NOMO-1 treated with dmso at 0.1 percent for 144 hours (cell line): ENCODE results near the gene BAIAP2L2.
A peak's percentile ranks its signal among the peaks of the same experiment; 100 is the strongest.

ENCODE experiments used
- DNase-seq: peaks from one replicate; lab custom pipeline; 2025; ENCODE audit not compliant: unreplicated experiment; lab: John Stamatoyannopoulos, UW

Gene BAIAP2L2

GRCh38 chr22:38070250-38070921 lies 40.1 kb downstream of the BAIAP2L2 start:
- DNase-seq: no peak

- DNase-seq: peak; percentile 72
Observed at GRCh38 chr22:38069372-38070249, 40.9 kb downstream of the BAIAP2L2 start.

DNA sequence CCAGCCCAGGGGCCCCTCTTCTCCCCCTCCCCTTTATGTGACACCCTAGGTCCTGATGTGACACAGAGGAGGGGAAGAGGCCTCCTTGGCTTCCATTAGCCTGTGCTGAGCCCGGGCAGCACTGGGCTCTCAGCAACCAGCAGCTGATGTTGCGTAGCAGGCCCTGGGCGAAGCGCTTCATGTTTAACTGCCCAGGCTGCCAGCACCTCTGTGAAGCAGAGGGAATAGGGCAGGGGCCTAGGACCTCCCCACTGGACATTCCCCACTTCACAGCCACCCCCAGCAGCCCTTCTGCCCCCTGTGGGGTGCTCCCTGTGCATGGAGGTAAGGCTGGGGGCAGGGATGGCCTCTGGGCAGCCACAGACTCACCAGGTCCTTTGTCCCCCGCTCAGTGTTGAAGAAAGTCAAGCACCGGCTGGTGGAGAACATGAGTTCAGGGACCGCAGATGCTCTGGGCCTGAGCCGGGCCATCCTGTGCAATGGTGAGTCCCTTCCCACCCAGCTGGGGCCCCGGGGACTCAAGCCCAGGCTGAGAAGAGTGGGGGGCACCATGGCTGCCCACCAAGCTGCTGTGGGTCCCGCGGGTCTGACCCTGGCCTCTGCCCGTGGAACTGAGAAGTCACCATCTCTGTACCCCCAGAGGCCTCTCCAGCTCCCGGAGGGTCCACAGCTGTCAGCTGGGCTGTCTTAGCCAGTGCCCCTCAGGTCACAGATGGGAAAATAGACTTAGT lies 41.7 kb downstream of the BAIAP2L2 start:
- no peak for DNase-seq

- DNase-seq: no peak
Observed at GRCh38 chr22:38067761-38068360, 42.6 kb downstream of the BAIAP2L2 start.

GRCh38 chr22:38067028-38067415 lies 43.5 kb downstream of the BAIAP2L2 start:
- no peak for DNase-seq

- no peak for DNase-seq
Observed at GRCh38 chr22:38066381-38067027, 44.0 kb downstream of the BAIAP2L2 start.

GRCh38 chr22:38065539-38065938 lies 44.9 kb downstream of the BAIAP2L2 start:
- no peak for DNase-seq

GRCh38 chr22:38062791-38063190 lies 47.7 kb downstream of the BAIAP2L2 start:
- DNase-seq: no peak

- DNase-seq: peak; percentile 64
Observed at GRCh38 chr22:38056969-38057891, 53.3 kb downstream of the BAIAP2L2 start, which contains the start of gene PICK1. Gene PICK1 (plus strand): TSS chr22:38057404. CDS start chr22:38057810, 406 bp downstream.

DNA sequence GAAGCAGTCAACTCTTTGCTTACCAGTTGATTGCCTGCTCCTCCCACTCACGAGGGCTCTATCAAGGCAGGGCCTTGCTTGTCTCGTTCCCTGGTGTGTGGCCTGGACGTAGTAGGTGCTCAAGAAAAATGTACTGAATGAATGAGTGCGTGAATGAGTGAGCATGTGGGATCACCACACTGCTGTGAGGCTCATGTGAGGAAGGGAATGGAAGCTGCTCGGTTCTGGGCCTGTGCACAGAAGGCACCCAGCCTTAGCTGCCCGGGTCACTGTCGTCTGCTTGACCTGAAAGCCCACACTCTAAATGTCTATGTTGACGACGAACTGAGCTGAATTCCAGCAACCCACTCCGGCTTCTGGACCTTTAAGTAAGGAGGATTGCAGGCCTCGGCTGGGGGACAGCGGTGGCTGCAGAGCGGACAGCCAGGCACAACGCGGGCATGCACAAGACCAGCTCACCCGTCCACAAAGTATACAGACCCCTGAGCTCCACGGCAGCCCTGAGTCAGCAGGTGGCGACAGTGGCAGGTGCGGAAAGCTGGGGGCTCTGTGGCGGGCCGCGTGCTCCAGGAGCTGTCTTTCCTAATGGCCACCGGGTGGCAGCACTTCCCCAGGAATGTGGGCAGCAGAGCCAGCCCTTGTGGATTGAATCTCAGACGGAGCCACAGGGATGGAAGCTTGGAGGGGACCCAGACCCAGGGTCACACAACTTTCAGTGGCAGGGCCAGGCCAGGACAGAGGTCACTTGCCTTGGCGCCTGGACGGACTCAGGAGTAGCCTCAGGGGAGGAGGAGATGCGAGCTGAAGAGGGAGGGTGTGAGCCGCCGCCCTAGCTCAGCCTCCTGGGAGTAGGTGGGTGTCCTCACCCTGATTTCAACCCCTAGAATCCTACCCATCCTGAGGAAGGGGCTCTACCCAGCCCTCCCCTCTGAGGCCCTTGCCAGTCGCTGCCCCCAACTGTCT lies 58.3 kb downstream of the BAIAP2L2 start:
- DNase-seq: peak; percentile 34

GRCh38 chr22:38051261-38051660 lies 59.2 kb downstream of the BAIAP2L2 start:
- no peak for DNase-seq

- DNase-seq: no peak
Observed at GRCh38 chr22:38050720-38051119, 59.8 kb downstream of the BAIAP2L2 start.

DNA sequence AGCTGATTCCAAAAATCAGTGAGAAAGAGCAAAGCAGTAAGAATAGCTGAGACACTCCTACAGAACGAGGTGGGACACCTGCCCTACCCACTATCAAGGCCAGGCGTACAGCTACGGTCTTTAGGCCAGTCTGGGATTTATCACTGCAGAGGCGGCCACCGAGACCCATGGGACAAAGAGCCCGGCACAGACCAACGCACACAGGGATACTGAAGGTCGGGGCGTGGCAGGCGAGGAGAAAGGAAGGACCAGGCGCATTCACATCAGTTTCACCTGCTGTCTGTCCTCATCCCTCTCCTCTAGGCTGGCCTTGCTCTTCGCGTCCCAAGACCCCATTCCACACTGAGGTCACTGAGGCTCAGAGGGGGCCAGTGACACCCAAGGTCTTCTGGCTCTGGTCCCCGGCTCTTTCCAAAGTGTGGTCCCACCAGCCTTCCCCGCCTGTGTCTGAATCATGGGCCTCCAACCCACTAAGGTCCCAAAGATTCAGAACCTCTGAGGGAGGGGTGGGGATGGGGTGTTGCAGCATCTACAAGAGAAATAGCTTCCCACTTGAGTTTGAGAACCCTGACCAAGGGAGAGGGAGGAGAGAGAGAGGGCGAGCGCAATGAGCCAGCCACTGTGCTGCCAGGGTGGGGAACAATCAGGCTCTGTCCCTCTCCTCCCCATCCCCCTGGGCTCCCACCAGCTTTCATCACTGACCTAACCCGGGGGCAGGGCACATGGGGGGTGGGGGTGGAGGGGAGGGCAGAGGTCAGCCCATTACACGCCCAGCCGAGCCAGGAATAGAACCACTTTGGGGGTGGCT lies 60.5 kb downstream of the BAIAP2L2 start:
- DNase-seq: no peak

DNA sequence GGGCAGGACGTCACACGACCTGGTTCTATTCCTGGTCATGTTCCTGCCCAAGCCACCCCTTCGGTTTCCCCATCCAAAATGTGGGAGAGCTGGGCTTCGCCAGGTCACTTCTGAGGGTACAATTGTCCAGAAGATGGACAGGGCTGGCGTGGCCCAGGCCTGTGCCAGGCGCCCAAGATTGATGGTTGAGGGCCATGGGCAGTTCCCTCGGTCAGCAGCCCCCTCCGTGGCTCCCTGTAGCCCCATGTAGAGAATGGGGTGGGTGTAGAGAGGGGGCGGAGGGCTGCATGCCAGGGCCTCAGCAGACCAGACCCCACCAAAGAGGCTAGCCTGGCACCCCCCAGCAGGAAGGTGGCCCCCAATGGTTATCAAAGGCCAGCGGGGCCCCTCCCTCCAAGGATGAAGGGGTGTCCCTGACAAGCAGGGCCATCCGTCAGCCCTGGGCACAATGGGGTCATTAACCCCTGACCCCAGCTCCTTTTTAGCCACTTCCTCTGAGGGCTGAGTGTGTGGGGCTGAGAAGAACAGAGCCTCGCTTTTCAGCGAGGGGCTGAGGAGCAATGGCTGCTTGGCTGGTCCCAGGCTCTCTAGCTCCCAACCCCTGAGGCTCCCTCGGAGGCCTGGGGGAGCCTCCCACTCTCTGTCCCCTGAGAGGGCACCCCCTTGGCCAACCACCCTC lies 64.3 kb downstream of the BAIAP2L2 start:
- no peak for DNase-seq

GRCh38 chr22:38043151-38044039 lies 67.1 kb downstream of the BAIAP2L2 start:
- DNase-seq: no peak

DNA sequence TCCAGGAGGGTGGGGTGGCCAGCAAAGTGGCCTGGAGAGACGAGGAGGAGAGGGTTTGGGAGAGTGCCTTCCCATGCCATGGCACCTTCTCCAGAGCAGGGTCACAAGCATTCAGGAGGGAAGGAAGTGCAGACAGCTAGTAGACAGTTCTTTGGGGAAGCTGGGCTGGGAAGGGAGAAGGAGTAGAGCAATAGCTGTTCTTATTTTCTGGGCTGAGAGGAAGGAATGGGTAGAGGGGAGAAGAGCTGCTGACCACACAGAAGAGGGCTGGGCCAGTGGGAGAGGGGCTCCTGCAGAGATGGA lies 68.0 kb downstream of the BAIAP2L2 start:
- DNase-seq: no peak
